T-helper 1 cell treated with Interleukin-12 subunit alpha and Interleukin-12 subunit beta and Interleukin-4 antibody, amounts not matched to agents 30 ng/mL and 1 ng/mL, for 36 hours (primary cell): ENCODE measurements around the gene CELF2. TPM values are rescaled to one million over a fixed set of nuclear protein-coding genes. Genes with fewer than 3 reads are reported as not detected.
"Not testable (repeated sequence)": the region's sequence is repeated elsewhere in the genome, so short reads cannot be mapped to it uniquely, and the experiment has no call there.

Experiments
- intact Hi-C: fragments of 100-400 bp; cut with micrococcal nuclease; formaldehyde crosslinking; loops from one replicate; pipeline ENCODE4 v1.15.1; 2024
- total RNA-seq: library from RNA; stranded (reverse); gene quantifications from 2 replicates; pipeline ENCODE4 v1.2.3, GENCODE V29; 2022

The CELF2 gene
- total RNA-seq, 1 donor from 2014 or later: 155 TPM

GRCh38 chr10:11335881-11336430 is 318.3 kb downstream of the CELF2 start:
- intact Hi-C loops: loop anchor here (5.0 to 10.0 kb wide), 3 partner anchors 66 to 419 kb away; partner anchors contain the start of gene CELF2

GRCh38 chr10:11336722-11337162 is 319.1 kb downstream of the CELF2 start:
- intact Hi-C loops: loop anchor here (5.0 to 10.0 kb wide), 3 partner anchors 66 to 418 kb away; partner anchors contain the start of gene CELF2

- intact Hi-C loops: loop anchor here (5.0 to 10.0 kb wide), 3 partner anchors 65 to 417 kb away; partner anchors contain the start of gene CELF2
Observed at GRCh38 chr10:11337516-11337915, 319.8 kb downstream of the CELF2 start.

DNA sequence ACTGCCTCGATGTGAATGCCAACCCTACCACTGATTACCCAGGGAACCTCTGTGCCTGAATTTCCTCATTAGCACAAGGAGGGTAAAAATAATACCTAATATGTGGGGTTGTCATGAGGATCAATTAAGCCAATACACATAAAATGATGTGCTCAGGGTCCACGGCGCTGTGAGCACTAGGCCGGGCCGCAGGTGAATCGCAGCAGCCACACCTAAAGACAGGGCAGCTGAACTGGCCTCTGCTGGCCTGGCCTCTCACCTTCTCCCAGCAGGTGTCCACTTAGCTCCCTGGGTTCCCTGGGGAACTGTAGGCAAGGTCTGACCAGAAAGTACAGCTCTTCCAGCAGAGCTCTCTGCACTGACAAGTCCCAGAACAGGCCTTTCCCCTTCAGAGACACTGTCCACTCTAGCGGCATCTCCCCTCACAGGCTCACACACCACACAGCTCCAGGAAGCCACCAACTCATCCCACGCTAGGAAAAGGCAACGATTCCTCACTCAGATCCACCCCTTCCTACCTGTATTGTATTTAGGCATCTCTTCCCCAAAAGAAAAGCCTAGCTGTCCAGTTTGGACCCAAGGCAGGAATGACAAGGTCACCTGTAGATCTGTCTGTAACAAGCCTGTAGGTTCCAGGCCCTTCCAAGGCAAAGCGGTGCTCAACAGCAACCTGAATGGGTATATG is 320.6 kb downstream of the CELF2 start:
- intact Hi-C loops: loop anchor here (5.0 to 10.0 kb wide), 3 partner anchors 64 to 416 kb away; partner anchors contain the start of gene CELF2

GRCh38 chr10:11339013-11339412 is 321.3 kb downstream of the CELF2 start:
- intact Hi-C loops: loop anchor here (5.0 to 10.0 kb wide), 3 partner anchors 63 to 416 kb away; partner anchors contain the start of gene CELF2

- intact Hi-C loops: loop anchor here (5.0 to 10.0 kb wide), 3 partner anchors 63 to 415 kb away; partner anchors contain the start of gene CELF2
Observed at GRCh38 chr10:11339660-11340059, 322.0 kb downstream of the CELF2 start.

DNA sequence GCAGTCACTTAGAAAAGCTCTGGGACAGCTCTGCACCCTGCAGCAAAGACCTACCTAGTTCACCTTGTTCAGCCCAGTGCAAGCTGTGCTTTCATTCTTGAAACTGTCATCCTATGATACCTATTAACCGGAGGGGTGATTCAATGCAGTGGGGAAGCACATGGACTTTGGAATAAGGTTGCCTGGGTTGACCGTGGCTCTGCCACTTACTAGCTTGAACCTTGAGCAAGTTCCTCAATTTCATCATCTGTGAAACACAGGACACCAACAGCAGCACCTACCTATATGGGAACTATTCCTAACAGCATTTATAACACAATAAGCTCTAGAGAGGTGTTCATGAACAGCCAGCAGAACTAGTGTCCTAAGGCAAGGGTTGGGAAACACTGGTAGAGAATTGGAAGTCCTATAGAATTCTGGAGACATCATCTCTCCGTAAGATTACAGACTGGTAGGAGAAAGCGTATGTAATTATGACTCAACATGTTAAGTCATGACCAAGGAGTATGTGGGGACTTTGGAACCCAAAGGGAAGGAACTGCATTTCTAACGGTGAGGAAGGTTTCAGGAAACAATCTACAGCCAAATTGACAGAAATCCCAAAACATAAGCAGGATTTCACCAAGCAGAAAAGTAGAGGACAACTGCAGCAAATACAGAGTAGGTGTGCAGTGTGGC is 323.8 kb downstream of the CELF2 start:
- intact Hi-C loops: no loop called here

DNA sequence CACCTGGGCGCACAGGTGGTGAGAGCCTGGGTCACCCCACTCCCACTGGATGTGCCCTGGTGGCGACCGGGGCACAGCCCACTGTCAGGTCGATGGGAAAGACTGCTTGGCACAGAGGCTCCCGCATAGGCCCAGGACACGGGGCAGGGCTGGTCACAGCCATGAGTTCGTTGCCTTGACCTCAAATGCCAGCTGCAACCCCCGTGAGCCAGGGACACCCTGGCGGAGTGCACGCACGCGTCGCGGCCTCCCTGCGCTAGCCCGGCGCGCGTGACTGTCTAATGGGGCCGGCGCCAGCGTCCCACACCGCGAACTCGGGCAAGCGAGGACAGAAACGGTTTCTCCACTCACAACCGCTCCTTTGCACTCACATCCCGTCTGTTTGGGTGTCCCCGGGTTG is 326.4 kb downstream of the CELF2 start:
- intact Hi-C loops: no loop called here

- intact Hi-C loops: no loop called here
Observed at GRCh38 chr10:11344550-11344949, 326.9 kb downstream of the CELF2 start.

DNA sequence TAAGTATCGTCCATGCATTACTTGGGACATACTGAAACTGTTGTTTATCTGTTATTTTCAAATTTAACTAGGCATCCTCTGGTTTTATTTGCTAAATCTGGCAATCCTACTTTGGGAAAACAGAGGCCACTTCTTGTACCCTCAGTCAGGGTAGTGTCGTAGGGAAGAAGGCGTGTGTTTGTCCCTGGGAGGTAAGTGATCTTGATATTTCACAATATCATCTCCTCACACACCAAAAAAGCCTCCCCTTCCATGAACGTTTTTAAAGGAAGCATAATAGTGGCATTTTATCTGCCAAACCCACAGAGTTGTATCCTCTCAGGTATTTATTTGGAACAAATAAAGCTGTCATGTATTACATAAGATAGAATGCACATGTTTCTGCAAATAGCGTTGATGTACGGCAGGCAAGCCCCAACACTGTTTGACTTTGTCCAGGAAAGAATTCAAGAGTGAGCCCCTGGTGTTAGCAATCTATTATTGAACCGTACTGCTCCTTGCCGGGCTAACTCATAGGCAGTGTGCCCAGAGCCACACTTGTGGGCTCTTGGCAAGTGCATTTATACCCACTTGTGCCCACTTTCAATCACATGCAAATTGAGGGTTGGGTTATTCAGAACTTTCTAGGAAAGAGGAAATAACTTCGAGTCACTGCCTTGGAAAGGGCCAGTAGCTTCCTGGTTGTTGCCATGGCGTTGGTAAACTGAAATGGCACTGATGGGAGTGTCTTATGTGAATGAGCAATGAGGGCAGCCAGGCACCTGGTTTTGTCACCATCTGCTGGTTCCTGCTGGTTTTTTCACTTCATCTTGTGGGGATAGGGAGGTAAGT is 327.8 kb downstream of the CELF2 start:
- intact Hi-C loops: no loop called here

DNA sequence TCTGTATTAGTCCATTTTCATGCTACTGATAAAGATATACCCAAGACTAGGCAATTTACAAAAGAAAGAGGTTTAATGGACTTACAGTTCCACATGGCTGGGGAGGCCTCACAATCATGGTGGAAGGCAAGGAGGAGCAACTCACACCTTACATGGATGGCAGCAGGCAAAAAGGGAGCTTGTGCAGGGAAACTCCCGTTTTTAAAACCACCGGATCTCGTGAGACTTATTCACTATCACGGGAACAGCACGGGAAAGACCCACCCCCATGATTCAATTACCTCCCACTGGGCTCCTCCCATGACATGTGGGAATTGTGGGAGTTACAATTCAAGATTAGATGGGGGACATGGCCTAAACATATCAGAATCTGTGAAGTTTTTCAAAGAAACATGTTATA is 329.9 kb downstream of the CELF2 start:
- intact Hi-C loops: not testable (repeated sequence)

DNA sequence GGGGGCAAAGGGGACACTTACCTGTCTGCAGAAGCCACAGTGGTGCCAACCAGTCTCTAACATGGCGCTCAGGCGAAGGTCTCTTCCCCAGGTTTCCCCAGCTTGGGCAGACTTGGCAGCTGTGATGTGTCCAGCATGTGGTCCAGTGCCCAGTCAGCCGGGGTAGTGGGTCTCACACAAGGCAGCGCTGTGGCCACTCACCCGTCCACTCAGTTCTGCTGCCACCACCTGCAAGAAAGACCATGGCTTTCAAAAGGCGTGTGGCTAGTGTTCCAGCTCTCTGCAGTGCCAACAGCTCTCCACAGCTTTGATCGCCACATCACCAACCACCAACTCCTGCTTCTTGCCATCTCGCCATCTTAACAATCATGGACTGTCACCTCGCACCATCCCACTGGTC is 334.1 kb downstream of the CELF2 start:
- intact Hi-C loops: no loop called here

DNA sequence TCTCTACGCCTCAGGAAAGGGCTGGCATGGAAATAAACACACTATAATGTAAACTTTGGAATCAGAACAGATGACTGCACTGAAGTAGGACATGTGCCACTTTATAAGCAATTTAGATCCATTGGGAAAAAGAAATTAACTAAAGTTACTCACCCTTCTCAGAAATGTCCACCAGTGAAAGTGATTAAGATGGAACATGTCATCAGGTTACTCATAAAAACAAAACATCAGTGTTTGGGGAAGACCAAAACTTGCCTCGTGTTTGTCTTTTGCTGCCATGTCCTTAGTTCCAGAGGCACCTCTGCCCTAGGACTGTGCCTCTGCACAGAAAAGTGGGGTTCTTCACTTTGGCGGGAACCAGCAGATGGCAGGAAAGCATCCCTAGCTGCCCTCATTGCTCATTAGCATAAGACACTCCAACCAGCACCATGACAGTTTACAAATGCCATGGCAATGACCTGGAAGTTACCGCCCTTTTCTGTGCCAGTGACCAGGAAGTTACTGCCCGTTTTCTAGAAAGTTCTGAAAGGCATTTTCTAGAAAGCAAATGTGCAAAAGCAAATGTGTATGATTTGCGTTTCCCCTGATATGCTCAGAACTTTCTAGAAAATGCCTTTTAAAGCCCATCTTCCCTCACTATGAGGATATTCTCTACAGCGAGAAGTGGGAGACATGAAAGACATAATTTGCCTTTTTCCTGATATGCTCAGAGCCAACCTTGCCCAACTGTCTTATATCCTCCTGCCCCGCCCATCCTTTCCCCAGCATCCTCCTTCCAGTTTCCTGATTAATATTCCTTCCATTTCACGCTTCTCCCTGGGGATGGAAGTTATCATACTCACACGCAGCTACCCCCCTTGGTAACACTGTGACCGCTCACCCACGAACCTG is 335.6 kb downstream of the CELF2 start:
- intact Hi-C loops: no loop called here

- intact Hi-C loops: no loop called here
Observed at GRCh38 chr10:11354823-11355222, 337.2 kb downstream of the CELF2 start.

DNA sequence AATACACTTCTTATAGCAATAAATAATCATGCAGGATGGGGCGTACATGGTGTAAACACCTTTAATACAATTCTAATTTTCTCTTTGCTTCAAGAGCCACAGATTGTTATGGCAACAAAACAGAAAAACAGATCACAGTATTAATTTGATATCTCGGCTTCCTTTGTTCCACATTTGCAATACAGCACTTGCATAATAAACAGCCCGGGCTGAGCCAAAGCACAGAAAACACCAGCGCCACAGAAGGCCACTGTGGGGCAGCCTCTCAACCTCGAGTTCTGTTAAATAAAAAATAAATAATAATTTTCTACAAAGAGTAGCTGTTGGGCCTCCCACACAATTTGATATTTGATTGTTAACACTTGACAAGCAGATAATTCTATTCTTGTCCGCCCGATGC is 337.9 kb downstream of the CELF2 start:
- intact Hi-C loops: no loop called here

GRCh38 chr10:11357439-11357838 is 339.8 kb downstream of the CELF2 start:
- intact Hi-C loops: no loop called here

DNA sequence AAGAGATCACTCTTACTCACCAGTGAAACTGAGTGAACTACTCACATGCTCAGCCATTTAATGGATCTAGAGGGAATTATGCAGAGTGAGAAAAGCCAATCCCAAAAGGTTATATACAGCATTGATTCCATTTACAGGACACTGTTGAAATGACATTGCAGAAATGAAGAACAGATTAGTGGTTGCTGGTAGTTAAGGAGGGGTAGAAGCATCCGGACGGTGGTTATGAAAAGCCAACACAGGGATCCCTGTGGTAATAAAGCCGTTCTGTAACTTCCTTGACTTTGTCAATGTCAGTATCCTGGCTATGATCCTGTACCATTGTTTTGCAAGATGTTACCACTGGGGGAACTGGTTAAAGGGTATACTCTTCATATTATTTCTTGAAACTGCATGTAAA is 340.3 kb downstream of the CELF2 start:
- intact Hi-C loops: no loop called here

DNA sequence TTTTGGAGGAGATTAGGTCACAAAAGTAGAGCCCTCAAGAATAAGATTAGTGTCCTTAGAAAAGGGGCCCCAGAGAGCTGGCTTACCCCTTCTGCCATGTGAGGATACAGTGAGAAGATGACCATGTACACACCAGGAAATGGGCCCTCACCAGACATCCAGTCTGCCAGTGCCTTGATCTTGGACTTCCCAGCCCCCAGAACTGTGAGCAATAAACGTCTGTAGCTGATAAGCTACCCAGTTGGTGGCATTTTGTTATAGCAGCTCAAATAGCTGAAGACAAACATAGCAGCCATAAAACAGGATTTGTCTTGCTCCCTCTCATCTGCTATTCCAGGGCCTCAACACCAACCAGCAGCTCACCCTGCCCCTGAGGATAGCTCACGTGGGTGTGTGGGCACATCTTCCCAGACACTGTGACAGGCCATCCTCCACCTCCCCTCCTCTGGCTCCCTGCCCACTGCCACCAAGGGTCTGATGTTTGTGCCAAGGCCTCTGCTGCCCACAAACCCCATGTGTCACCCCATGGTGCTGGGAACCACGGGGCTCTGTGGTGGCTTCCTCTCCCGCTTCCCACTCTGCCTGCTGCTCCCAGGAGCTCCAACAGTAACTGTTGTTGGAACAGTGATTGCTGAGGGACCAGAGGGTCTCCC is 341.4 kb downstream of the CELF2 start:
- intact Hi-C loops: no loop called here

- intact Hi-C loops: no loop called here
Observed at GRCh38 chr10:11359869-11360268, 342.2 kb downstream of the CELF2 start.

- intact Hi-C loops: no loop called here
Observed at GRCh38 chr10:11363497-11363896, 345.8 kb downstream of the CELF2 start.
